ENCODE measurements around the gene COPB2.

GRCh38 chr3:139320551-139321309 lies 68.7 kb downstream of the COPB2 start:
- TF ChIP-seq CTCF (IDR thresholded peaks at IDR 0.05) (no peak), EZH2phosphoT487 (IDR thresholded peaks at IDR 0.05) (no peak), EZH2 (IDR thresholded peaks at IDR 0.05) (no peak)
